T-cell (primary cell): ENCODE results near the gene ATP6V1B1. TPM values are rescaled to one million over a fixed set of nuclear protein-coding genes. Genes with fewer than 3 reads are reported as not detected.

Source experiments
- total RNA-seq, 35 experiments: library from RNA in 6 of 35; stranded (reverse) in 6 of 35; fragments of 120-200 nt in 1 of 35; gene quantifications; one replicate each; pipeline versions ENCODE4 v1.2.1 to v1.2.4 and lab custom pipeline; 2013 to 2026

Gene ATP6V1B1
- total RNA-seq, 5 donors from 2014 or later (not counting 1 experiment from before 2014, with no cell fraction given), result not detected

Other genes with a start within 250 kb of the ATP6V1B1 start
- gene ADD2, start 167.7 kb upstream of the ATP6V1B1 start, total RNA-seq, result 1 to 10 TPM; 4.7 to 7.9 (median 7.1) TPM
- gene FIGLA, start 145.3 kb upstream of the ATP6V1B1 start, total RNA-seq, result not detected
- gene CLEC4F, start 115.3 kb upstream of the ATP6V1B1 start, total RNA-seq, result not detected
- not detected for gene CD207, start 100.1 kb upstream of the ATP6V1B1 start, total RNA-seq
- not detected for gene VAX2, start 35.3 kb upstream of the ATP6V1B1 start, total RNA-seq
- under 1 TPM in 4 of 5 donors, not detected in 1; 0.20 to 0.88 (median 0.45) TPM for gene ANKRD53, start 42.7 kb downstream of the ATP6V1B1 start, total RNA-seq
- gene TEX261, start 59.0 kb downstream of the ATP6V1B1 start, total RNA-seq, result 10 to 100 TPM; 35.9 to 60.3 (median 48.1) TPM
- 100 to 1,000 TPM in 3 of 5 donors, 10 to 100 TPM in 2; 89.8 to 124 (median 111) TPM for gene NAGK, start 132.7 kb downstream of the ATP6V1B1 start, total RNA-seq
- 10 to 100 TPM; 13.7 to 22.4 (median 19.5) TPM for gene MCEE, start 194.3 kb downstream of the ATP6V1B1 start, total RNA-seq
- 10 to 100 TPM; 34.8 to 49.6 (median 39.9) TPM for gene MPHOSPH10, start 194.7 kb downstream of the ATP6V1B1 start, total RNA-seq